Glomerular endothelial cell (primary cell): Measurements from ENCODE around the gene CRISP1. TPM values are rescaled to one million over a fixed set of nuclear protein-coding genes. Genes with fewer than 3 reads are reported as not detected.
"Not testable (repeated sequence)": the region's sequence is repeated elsewhere in the genome, so short reads cannot be mapped to it uniquely, and the experiment has no call there.

Experiments
- DNase-seq: peaks from one replicate; pipeline ENCODE4 v3.0.0-alpha.2; 2011; ENCODE audit warnings: low read depth, low spot score; ENCODE audit errors: extremely low read depth
- total RNA-seq: library from RNA; depleted of rRNA; stranded (reverse); fragments of >200 nt; gene quantifications from 2 replicates; pipeline ENCODE4 v1.2.3, GENCODE V29; 2015

Gene CRISP1
- total RNA-seq, 1 donor from 2014 or later, result not detected

DNA sequence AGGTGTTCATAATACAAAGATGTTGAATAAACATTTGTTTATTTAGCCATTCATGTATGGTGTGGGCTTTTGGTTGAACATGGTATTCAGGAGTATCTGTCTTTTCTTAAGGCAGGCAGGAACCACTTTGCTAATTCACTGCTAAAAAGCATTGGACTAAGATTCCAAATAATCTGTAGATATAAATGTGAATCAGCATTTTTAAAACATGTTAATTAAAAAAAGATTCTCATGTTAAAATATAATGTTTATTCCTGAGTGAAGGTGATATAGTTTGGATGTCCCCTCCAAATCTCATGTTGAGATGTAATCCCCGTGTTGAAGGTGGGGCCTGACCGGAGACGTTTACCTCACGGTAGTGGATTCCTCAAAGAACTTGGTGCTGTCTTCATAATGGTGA, 19.3 kb downstream of the CRISP1 start:
- no peak for DNase-seq

DNA sequence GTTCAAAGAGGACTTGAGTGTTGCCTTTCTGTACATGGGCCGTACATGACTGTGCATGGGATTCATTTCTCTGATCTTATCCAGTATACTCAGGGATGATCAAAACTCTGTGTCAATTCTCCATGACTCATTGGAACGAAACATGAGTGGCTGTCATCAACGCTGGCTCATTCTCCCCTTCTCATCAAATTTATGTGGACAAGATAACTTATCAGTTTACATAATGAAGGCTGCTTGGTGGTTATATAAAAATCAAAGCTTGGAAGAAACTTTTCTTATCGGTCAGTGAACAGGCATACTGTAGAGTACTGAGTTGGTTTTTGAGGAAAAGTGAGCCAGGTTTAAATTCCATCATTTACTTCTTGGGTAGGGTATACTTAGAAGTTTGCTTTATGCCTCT, 24.9 kb downstream of the CRISP1 start:
- DNase-seq, result no peak

DNA sequence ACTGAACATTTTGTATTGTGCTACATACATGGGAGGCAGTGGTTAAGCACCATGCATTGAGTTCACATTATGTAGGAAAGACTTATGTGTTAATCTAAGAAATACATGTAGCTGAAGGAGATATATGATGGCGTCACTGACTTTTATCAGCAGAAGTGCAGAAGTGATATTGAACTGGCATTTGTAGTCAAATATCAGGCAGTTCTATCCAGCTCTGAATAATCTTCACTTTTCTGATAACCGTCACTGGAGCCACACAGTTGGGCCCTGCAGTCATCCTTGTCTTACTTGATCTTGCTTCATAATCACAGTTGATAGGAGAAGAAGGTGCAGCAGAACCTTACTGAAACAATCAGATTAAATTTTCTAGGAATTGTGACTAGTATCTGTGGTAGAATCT, 26.4 kb downstream of the CRISP1 start:
- DNase-seq, result no peak

DNA sequence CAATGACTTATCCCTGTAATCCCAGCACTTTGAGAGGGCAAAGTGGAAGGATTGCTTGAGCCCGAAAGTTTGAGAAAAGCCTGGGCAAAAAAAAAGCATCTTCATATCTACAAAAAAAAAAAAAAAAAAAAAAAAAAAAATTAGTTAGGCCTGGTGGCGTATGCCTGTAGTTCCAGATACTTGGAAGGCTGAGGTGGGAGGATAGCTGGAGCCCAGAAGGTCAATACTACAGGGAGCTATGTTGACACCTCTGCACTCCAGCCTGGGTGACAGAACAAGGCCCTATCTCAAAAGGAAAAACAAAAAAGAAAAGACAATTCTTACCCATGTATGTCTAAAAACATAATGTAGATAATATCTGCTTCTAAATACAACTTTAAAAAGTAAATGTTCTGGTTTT, 27.2 kb downstream of the CRISP1 start:
- no peak for DNase-seq

DNA sequence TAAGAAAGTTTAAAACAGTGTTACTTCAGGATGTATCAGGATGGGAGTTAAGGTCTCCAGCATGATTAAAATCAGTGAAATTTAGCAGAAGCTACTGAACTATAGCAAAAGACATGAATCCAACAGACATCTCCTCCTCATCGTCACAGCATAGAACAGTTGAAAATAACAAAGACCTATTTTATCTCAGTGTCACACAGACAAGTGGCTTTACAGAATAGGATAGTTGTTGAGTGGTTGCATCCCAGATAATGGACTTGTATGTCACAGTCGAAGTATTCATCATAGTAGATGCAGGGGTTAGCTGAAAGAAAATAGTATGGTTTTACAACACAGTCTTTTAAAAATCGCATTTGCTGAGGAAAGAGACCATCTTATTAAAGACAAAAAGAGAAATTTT, 31.2 kb downstream of the CRISP1 start:
- no peak for DNase-seq

DNA sequence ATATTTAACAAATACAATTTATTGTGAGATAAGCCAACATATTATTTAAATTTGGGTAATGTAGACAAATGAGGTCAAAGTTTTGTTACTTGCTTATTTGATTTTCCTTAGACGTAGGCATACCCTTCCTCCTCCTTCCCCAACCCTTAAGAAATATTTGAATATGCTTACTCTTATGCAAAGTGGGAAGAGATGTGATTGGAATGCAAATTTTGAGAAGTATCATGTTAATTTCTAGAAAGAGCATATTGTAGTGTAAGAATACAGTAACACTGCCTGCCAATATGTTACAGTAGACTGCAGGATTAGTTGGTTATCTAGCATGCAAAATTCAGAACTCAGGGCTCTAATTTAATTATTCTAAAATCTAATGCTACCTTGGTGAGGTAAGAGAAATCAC, 32.9 kb downstream of the CRISP1 start:
- DNase-seq, result no peak

DNA sequence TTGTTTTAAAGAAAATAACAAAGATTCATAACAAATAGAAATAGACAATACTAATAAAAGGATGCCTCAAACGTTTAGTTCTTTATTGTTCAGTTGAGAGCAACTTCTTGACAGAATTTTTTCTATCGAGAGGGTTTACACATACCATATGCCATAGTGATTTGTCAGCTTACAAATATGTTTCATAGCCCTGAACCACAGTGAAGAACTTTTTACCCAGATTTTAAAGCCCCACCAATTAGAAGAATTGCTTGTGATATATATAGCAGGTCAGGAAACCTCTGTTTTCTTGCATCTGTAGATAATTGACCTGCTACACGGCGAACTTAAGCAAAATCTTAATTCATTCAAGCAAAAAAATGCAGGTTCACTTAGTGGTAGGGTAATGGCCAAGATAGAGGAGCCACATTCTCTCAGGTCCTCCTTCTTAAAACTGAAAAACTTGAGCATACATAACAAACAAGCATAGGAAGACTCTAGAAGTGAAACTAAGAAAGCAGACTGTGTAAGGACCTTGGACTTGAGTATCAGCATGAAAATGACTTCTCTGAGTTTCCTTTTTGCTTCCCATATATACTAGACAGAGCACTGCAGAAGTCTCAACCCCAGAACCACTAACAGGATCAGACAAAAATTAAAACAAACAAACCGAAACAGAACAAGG, 39.5 kb downstream of the CRISP1 start:
- no peak for DNase-seq

DNA sequence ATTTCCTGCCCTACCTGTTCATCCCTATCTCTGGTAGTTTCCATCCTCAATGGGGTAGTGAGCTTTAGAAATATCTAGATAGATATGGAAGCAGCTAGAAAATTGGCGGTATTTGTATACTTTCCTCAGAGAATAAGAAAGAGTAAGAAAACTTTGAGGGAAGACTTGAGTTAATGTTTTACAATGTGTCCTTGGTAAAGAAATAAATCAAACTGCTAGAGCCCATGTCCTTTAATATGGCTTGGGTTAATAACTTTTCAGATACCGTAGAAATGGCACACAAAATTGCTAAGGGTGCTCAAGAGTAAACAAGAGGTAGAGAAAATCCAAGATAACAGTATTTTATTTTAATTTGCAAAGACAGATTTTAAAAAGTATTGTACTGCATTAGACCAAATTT, 51.2 kb downstream of the CRISP1 start:
- DNase-seq, result no peak

DNA sequence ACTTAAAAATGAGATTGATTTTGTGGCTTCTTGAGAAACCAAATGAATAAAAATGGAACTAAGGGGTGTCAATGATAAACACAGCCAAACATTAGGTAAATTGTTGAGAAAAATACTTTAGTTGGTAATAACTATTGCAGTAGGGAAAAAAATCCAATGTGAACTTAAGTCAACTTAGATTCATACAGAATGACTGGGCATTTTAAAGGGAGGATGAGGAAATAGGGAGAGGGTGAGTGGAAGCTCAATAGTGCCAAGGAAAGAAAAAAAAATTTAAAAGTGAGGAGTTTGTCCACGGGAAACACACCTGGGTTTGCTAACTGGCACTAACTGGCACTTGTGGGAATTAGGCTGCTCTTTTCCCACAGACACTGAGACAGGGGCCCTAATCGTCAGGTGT, 53.1 kb downstream of the CRISP1 start:
- DNase-seq, result no peak

DNA sequence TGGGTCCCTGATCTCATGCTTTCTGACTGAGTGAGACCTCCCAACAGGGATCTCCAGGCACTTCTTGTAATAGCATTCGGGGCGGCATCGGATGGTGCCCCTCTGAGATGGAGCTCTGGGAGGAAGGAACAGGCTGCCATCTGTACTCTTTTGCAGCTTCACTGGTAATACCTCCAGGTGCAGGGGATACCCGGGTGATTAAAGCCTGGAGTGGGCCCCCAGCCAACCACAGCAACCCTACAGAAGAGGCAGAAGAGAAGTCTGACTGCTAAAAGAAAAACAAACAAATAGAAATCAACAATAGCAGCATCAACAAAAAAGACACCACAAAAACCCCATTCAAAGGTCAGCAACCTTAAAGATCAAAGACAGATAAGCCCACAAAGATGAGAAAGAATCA, 60.2 kb downstream of the CRISP1 start:
- no peak for DNase-seq

DNA sequence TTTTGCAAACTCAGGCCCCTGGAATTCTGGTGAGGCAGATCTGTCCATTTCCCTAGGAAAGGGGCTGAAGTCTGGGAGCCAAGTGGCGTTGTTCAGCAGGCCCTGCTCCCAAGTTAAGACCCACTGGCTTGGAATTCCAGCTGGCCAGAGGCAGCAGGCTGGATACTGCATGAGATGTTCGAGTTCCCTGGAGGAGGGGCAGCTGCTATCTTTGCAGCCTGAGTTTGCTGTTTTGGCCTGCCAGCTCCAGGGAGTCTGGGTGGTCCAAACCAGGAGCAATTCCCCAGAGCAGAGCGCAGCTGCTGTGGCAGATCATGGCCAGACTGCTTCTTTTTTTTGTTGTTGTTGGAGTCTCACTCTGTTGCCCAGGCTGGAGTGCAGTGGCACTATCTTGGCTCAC, 61.1 kb downstream of the CRISP1 start:
- no peak for DNase-seq

DNA sequence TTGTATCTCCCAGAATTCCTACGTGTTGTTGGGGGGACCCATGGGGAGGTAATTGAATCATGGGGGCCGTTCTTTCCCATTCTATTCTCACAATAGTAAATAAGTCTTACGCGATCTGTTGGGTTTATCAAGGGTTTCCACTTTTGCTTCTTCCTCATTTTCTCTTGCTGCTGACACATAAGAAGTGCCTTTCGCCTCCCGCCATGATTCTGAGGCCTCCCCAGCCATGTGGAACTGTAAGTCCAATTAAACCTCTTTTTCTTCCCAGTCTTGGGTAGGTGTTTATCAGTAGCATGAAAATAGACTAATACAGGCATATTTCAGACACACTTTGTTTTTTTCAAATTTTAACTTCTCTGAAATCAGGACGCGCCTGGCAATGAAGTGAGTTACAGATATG, 64.8 kb downstream of the CRISP1 start:
- no peak for DNase-seq

DNA sequence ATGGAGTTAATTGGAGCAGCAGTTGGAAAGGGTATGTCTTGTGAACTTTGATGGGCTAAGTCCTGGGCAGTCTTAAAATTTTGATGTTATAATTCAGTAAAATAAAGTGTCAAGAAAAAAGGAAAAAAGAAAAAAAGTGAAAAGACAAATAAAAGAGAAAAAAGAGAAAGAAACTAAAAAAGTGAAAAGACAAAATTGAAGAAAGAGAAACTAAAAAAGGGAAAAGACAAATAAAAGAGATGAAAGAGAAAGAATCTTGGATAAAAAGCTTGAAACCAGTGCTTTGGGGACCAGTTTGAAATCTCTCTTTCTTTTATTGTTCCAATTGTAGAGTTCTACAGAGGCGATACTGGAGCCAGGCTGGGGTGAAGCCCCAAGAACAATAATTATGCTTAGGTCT, 67.2 kb downstream of the CRISP1 start:
- no peak for DNase-seq

DNA sequence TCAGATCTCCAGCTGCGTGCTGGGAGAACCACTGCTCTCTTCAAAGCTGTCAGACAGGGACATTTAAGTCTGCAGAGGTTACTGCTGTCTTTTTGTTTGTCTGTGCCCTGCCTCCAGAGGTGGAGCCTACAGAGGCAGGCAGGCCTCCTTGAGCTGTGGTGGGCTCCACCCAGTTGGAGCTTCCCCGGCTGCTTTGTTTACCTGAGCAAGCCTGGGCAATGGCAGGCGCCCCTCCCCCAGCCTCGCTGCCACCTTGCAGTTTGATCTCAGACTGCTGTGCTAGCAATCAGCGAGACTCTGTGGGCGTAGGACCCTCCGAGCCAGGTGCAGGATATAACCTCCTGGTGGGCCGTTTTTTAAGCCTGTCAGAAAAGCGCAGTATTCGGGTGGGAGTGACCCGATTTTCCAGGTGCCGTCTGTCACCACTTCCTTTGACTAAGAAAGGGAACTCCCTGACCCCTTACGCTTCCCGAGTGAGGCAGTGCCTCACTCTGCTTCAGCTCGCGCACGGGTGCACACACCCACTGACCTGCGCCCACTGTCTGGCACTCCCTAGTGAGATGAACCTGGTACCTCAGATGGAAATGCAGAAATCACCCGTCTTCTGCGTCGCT, 69.4 kb downstream of the CRISP1 start:
- DNase-seq, result not testable (repeated sequence)

DNA sequence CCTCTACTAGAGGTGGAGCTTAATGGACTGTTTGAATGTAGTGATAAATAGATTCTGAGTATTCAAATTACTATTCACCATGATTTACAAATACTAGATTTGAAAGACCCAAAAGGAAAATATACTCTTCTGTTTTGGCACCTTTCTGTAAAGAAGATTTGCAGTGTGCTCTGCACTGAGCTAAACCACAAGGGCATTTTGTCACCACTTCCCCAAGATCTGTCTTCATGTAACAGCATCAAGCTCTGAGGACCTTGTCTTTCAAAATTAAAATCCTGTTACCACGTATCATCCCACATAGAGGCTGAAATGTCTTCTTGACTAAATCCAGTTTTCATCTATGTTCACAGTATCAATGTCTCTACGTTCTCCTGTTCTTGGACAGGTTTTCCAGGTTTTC, 76.0 kb downstream of the CRISP1 start:
- DNase-seq, result no peak

DNA sequence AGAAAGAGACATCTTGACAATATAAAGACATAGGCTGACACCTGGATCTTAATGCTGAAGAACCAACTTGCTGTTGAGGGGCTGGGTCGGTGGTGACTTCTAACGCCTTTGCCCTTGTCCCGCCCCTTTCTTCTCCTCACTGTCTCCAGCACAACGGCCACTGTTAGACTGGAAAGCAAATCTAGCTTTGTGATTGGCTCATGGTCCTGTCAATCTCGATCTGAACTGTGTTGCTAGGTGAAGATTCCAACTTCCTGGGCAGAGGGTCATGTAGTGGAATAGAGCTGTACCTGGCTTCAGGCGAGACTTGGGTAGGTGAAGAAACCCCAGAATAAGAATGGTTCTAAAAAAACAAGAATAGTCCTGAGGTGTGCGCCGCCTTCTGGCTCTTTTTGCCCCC, 79.2 kb downstream of the CRISP1 start, which contains the start of gene PGK2:
Gene PGK2, minus strand, starts transcription at position 110 of the 400 bp plus-strand sequence. Its CDS starts 98 bp downstream, at position 12.
- no peak for DNase-seq

DNA sequence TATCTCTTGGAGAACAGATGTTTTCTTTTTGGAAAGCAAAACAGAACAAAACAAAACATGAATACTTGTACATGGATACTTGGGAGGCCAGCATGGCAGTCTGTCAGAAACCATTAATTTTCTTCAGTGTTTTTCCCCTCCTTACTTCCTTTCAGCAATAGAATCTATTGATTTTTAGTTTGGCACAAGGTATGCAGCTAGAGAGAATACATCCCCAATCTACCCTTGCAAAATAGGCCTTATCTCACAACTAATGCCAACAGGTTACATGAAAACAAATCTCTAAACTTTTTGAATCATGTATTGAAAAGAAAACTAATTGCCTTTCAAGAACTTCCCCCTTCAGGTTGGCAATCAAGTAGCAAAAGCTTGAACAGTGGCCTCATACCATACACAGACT, 82.1 kb downstream of the CRISP1 start:
- no peak for DNase-seq

Other genes starting within 250 kb of the CRISP1 start
- not detected in 2 replicates for gene RHAG, start 229.7 kb downstream of the CRISP1 start, total RNA-seq
- gene CRISP2, start 153.0 kb downstream of the CRISP1 start, total RNA-seq, result not detected in 2 replicates
- not detected in 2 replicates for gene CRISP3, start 122.1 kb downstream of the CRISP1 start, total RNA-seq
- gene PGK2, start 79.2 kb downstream of the CRISP1 start, total RNA-seq, result not detected in 2 replicates
- not detected in 2 replicates for gene DEFB114, start 97.6 kb upstream of the CRISP1 start, total RNA-seq
- gene DEFB113, start 103.1 kb upstream of the CRISP1 start, total RNA-seq, result not detected in 2 replicates
- not detected in 2 replicates for gene DEFB110, start 155.5 kb upstream of the CRISP1 start, total RNA-seq
- gene DEFB112, start 183.4 kb upstream of the CRISP1 start, total RNA-seq, result not detected in 2 replicates